HepG2 (cell line): Measurements from ENCODE around the gene CISD3. TPM values are rescaled to one million over a fixed set of nuclear protein-coding genes. Genes with fewer than 3 reads are reported as not detected.

Experiments
- KLF11 ChIP-seq: IDR thresholded peaks from 2 replicates; pipeline ENCODE4 v1.6.1; 2016; ENCODE audit warnings: missing compliant biosample characterization
- MED1 ChIP-seq: sonication (generic); formaldehyde crosslinking; IDR thresholded peaks from 2 replicates; pipeline ENCODE4 v1.4.0; 2020; ENCODE audit warnings: missing genetic modification reagents
- MEIS2 ChIP-seq: sonication (generic); formaldehyde crosslinking; IDR thresholded peaks from 2 replicates; pipeline ENCODE4 v1.9.0; 2021; ENCODE audit warnings: mild to moderate bottlenecking, missing genetic modification reagents
- SPEN ChIP-seq: sonication (generic); formaldehyde crosslinking; IDR thresholded peaks from 2 replicates; pipeline ENCODE4 v1.5.1; 2020; ENCODE audit warnings: low read depth, mild to moderate bottlenecking, missing genetic modification reagents
- ZNF616 ChIP-seq: sonication (generic); formaldehyde crosslinking; IDR thresholded peaks from 2 replicates; pipeline ENCODE4 v1.5.0; 2020; ENCODE audit warnings: low read depth, mild to moderate bottlenecking, missing genetic modification reagents
- ZNF766 ChIP-seq: sonication (generic); formaldehyde crosslinking; IDR thresholded peaks from 2 replicates; pipeline ENCODE4 v1.5.0; 2020; ENCODE audit warnings: missing genetic modification reagents, borderline replicate concordance
- polyA plus RNA-seq, 8 experiments: library from polyadenylated mRNA; depleted of rRNA in 3 of 8; stranded (reverse) in 7 of 8; unstranded in 1 of 8; fragments of >200 nt; fragmentation: Illumina TruSeq in 4 of 8; extraction: Trizol in 4 of 8; gene quantifications; 2 replicates each; pipeline versions ENCODE4 v1.2.1 to v1.2.3, GENCODE V29; 2011 to 2016; ENCODE audit warnings: low read depth in 4 of 8, missing spikeins in 1 of 8, mixed read lengths in 1 of 8; ENCODE audit not compliant: insufficient read depth in 1 of 8
- total RNA-seq, 5 experiments: library from RNA; depleted of rRNA; stranded (reverse); fragments of >200 nt; fragmentation: Illumina TruSeq; extraction: Trizol; gene quantifications; 2 replicates each; pipeline ENCODE4 v1.2.3, GENCODE V29; 2016; ENCODE audit warnings: low read depth in 1 of 5
- TF ChIP-seq, protein P1 (sequence below): sonication (generic); formaldehyde crosslinking; IDR thresholded peaks from 2 replicates; pipeline ENCODE4 v1.5.0; 2020; ENCODE audit warnings: mild to moderate bottlenecking, missing genetic modification reagents, borderline replicate concordance
- TF ChIP-seq, protein P2 (sequence below): sonication (generic); formaldehyde crosslinking; IDR thresholded peaks from 2 replicates; pipeline ENCODE4 v1.4.0; 2020; ENCODE audit warnings: mild to moderate bottlenecking, missing genetic modification reagents, borderline replicate concordance
- TF ChIP-seq, protein P3 (sequence below): sonication (generic); formaldehyde crosslinking; IDR thresholded peaks from 2 replicates; pipeline ENCODE4 v1.5.0; 2020; ENCODE audit warnings: missing genetic modification reagents

Gene CISD3
- total and polyA plus RNA-seq, 2 of the 13 experiments (the other 11 are each of a cell fraction or from before 2014, with no cell fraction given): 30.0 to 34.1 TPM

DNA sequence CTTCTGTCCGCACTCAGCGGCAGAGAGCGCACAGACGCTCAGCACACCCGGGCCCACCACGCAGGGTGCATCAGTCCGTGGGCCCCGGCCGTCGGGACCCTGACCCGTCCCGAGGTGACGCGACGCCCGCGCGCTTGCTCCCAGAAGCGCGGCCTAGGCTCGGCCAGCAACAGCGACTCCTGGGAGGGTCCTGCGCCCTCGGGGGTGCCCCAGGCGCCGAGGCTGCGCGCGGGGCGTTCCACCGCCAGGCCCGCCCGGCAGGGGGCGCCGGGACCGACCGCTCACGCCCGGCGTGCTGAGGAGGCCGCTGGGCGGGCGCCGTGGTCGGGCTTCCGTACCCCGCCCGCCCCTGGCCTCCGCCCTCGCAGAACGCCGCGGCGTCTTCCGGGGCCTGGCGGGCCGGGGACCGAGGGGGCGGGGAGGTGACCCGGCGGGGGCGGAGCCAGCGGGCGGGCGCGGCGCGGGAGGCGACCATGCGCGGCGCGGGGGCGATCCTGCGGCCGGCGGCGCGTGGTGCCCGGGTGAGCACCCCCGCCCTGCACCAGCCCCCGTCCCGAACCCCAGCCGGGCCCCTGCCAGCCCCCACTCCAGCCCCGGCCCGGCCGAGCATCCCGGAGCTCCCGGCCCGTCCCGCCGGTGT, at the start of gene CISD3 (continued):
- TF ChIP-seq, protein P1, sequence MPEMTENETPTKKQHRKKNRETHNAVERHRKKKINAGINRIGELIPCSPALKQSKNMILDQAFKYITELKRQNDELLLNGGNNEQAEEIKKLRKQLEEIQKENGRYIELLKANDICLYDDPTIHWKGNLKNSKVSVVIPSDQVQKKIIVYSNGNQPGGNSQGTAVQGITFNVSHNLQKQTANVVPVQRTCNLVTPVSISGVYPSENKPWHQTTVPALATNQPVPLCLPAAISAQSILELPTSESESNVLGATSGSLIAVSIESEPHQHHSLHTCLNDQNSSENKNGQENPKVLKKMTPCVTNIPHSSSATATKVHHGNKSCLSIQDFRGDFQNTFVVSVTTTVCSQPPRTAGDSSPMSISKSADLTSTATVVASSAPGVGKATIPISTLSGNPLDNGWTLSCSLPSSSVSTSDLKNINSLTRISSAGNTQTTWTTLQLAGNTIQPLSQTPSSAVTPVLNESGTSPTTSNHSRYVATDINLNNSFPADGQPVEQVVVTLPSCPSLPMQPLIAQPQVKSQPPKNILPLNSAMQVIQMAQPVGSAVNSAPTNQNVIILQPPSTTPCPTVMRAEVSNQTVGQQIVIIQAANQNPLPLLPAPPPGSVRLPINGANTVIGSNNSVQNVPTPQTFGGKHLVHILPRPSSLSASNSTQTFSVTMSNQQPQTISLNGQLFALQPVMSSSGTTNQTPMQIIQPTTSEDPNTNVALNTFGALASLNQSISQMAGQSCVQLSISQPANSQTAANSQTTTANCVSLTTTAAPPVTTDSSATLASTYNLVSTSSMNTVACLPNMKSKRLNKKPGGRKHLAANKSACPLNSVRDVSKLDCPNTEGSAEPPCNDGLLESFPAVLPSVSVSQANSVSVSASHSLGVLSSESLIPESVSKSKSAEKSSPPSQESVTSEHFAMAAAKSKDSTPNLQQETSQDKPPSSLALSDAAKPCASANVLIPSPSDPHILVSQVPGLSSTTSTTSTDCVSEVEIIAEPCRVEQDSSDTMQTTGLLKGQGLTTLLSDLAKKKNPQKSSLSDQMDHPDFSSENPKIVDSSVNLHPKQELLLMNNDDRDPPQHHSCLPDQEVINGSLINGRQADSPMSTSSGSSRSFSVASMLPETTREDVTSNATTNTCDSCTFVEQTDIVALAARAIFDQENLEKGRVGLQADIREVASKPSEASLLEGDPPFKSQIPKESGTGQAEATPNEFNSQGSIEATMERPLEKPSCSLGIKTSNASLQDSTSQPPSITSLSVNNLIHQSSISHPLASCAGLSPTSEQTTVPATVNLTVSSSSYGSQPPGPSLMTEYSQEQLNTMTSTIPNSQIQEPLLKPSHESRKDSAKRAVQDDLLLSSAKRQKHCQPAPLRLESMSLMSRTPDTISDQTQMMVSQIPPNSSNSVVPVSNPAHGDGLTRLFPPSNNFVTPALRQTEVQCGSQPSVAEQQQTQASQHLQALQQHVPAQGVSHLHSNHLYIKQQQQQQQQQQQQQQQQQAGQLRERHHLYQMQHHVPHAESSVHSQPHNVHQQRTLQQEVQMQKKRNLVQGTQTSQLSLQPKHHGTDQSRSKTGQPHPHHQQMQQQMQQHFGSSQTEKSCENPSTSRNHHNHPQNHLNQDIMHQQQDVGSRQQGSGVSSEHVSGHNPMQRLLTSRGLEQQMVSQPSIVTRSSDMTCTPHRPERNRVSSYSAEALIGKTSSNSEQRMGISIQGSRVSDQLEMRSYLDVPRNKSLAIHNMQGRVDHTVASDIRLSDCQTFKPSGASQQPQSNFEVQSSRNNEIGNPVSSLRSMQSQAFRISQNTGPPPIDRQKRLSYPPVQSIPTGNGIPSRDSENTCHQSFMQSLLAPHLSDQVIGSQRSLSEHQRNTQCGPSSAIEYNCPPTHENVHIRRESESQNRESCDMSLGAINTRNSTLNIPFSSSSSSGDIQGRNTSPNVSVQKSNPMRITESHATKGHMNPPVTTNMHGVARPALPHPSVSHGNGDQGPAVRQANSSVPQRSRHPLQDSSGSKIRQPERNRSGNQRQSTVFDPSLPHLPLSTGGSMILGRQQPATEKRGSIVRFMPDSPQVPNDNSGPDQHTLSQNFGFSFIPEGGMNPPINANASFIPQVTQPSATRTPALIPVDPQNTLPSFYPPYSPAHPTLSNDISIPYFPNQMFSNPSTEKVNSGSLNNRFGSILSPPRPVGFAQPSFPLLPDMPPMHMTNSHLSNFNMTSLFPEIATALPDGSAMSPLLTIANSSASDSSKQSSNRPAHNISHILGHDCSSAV (CRISPR knock-in tag): no peak
- TF ChIP-seq ZNF766 (CRISPR knock-in tag) (peak; percentile 83; the same call in 1 of the 2 replicates), KLF11 (CRISPR knock-in tag) (0 out of 2 replicates have a peak, but pooled peaks have one; percentile 12), MED1 (CRISPR knock-in tag) (peak; percentile 67), ZNF616 (CRISPR knock-in tag) (peak; percentile 51; the same call in 1 of the 2 replicates), SPEN (CRISPR knock-in tag) (peak; percentile 86; the same call in 1 of the 2 replicates), MEIS2 (peak; percentile 76)
- TF ChIP-seq, protein P2, sequence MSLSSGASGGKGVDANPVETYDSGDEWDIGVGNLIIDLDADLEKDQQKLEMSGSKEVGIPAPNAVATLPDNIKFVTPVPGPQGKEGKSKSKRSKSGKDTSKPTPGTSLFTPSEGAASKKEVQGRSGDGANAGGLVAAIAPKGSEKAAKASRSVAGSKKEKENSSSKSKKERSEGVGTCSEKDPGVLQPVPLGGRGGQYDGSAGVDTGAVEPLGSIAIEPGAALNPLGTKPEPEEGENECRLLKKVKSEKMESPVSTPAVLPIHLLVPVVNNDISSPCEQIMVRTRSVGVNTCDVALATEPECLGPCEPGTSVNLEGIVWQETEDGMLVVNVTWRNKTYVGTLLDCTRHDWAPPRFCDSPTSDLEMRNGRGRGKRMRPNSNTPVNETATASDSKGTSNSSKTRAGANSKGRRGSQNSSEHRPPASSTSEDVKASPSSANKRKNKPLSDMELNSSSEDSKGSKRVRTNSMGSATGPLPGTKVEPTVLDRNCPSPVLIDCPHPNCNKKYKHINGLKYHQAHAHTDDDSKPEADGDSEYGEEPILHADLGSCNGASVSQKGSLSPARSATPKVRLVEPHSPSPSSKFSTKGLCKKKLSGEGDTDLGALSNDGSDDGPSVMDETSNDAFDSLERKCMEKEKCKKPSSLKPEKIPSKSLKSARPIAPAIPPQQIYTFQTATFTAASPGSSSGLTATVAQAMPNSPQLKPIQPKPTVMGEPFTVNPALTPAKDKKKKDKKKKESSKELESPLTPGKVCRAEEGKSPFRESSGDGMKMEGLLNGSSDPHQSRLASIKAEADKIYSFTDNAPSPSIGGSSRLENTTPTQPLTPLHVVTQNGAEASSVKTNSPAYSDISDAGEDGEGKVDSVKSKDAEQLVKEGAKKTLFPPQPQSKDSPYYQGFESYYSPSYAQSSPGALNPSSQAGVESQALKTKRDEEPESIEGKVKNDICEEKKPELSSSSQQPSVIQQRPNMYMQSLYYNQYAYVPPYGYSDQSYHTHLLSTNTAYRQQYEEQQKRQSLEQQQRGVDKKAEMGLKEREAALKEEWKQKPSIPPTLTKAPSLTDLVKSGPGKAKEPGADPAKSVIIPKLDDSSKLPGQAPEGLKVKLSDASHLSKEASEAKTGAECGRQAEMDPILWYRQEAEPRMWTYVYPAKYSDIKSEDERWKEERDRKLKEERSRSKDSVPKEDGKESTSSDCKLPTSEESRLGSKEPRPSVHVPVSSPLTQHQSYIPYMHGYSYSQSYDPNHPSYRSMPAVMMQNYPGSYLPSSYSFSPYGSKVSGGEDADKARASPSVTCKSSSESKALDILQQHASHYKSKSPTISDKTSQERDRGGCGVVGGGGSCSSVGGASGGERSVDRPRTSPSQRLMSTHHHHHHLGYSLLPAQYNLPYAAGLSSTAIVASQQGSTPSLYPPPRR (CRISPR knock-in tag): 0 out of 2 replicates have a peak, but pooled peaks have one; percentile 11
- TF ChIP-seq, protein P3, sequence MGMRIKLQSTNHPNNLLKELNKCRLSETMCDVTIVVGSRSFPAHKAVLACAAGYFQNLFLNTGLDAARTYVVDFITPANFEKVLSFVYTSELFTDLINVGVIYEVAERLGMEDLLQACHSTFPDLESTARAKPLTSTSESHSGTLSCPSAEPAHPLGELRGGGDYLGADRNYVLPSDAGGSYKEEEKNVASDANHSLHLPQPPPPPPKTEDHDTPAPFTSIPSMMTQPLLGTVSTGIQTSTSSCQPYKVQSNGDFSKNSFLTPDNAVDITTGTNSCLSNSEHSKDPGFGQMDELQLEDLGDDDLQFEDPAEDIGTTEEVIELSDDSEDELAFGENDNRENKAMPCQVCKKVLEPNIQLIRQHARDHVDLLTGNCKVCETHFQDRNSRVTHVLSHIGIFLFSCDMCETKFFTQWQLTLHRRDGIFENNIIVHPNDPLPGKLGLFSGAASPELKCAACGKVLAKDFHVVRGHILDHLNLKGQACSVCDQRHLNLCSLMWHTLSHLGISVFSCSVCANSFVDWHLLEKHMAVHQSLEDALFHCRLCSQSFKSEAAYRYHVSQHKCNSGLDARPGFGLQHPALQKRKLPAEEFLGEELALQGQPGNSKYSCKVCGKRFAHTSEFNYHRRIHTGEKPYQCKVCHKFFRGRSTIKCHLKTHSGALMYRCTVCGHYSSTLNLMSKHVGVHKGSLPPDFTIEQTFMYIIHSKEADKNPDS (CRISPR knock-in tag): no peak
